Psoas muscle (tissue), 8 donors: Measurements from ENCODE around the gene C1GALT1C1. TPM values are rescaled to one million over a fixed set of nuclear protein-coding genes. Genes with fewer than 3 reads are reported as not detected.
"Not testable (repeated sequence)": the region's sequence is repeated elsewhere in the genome, so short reads cannot be mapped to it uniquely, and the experiment has no call there.

ENCODE experiments used
- ATAC-seq, 4 donors: fragments of 200-7000 bp; cut with Tn5 transposase; one replicate each; pipeline ENCODE4 v1.9.1; 2020; ENCODE audit warnings: moderate library complexity in 3 of 4, mild to moderate bottlenecking in 2 of 4
- DNase-seq, 2 donors: peaks; one replicate each; pipeline ENCODE4 v3.0.0-alpha.2; 2020
- H3K27ac ChIP-seq: fragments of 200-600 bp; one replicate; pipeline ENCODE4 v1.8.0; 2022
- H3K27me3 ChIP-seq, 3 donors: fragments of 200-600 bp in 1 of 3; one replicate each; pipeline versions ENCODE4 v1.6.1 to v1.8.0; 2013 to 2022; ENCODE audit warnings: low read length in 2 of 3, mild to moderate bottlenecking in 2 of 3, moderate library complexity in 1 of 3; ENCODE audit not compliant: insufficient read depth in 3 of 3
- H3K36me3 ChIP-seq, 2 donors: fragments of 200-600 bp in 1 of 2; one replicate each; pipeline versions ENCODE4 v1.6.1 to v1.8.0; 2013 to 2022; ENCODE audit warnings: low read depth in 1 of 2, mild to moderate bottlenecking in 1 of 2, moderate library complexity in 1 of 2; ENCODE audit not compliant: insufficient read depth in 1 of 2
- H3K4me1 ChIP-seq: fragments of 200-600 bp; one replicate; pipeline ENCODE4 v1.8.0; 2022
- H3K4me3 ChIP-seq: fragments of 200-600 bp; one replicate; pipeline ENCODE4 v1.8.0; 2022; ENCODE audit warnings: mild to moderate bottlenecking
- H3K9me3 ChIP-seq: fragments of 200-600 bp; one replicate; pipeline ENCODE4 v1.8.0; 2022
- WGBS, 3 donors: extraction: QIAGEN DNeasy Blood & Tissue Kit; methylation state at CpG; one replicate each; pipeline versions ENCODE4 v1.1.6 to v1.1.7; 2013; 5-methylcytosine and 5-hydroxymethylcytosine counted together
- intact Hi-C, 2 donors: fragments of 100-400 bp; cut with DNase I; formaldehyde crosslinking; loops; one replicate each; pipeline versions ENCODE4 v1.11.0 to v1.14.2; 2022
- polyA plus RNA-seq, 3 donors: library from polyadenylated mRNA; stranded (reverse); fragments of 200-250 nt; gene quantifications; one replicate each; pipeline ENCODE4 v1.2.3, GENCODE V29; 2013
- total RNA-seq, 4 donors: library from RNA; stranded (reverse); fragmentation: NEBNext Ultra II Directional in 2 of 4; extraction: Animal tissue kit (Norgen Biotek cat#: 25700) in 2 of 4; gene quantifications; one replicate each; pipeline versions ENCODE4 v1.2.1 to v1.2.4, GENCODE V29; 2021 to 2023
- TF ChIP-seq, protein P1 (sequence below): fragments of 200-600 bp; IDR thresholded peaks from one replicate; pipeline ENCODE4 v1.8.0; 2022; ENCODE audit warnings: antibody characterized with exemption
- donor health status: healthy with polysubstance abuse.
- donor health status: DM: no; HTN: no; CAD: no; lungs with moderate emphysema.
- donor health status: Bipolar disorder and iron deficiency.
- donor health status: healthy.
- donor health status: DM: yes; HTN: yes; CAD: no.
- donor health status: DM: no; HTN: no; CAD: no.
- donor health status: DM: no; HTN: no; CAD: no.
- donor health status: DM: yes; HTN: yes; CAD: no.

Gene C1GALT1C1
- total and polyA plus RNA-seq, 7 donors, result 5.0 to 16.0 (median 6.3) TPM

DNA sequence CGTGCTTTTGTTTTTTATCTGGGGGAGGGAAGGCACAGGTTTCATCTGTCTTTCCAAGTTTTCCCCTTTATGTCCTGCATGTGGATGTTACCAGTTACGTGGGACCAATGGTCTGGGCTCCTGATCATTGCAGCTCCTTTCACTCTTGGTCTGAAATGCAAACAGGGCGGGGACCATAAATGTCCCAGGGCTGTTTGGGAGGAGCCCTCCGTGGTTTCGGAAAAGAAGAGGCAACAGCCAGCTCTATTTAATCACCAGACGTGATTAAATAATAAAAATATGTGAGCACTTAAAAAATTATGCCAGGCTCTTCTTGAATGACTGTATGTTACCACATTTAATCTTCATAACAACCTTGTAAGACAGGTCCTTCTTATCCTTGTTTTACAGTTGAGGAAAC is 30.8 kb upstream of the C1GALT1C1 start:
- Histone ChIP-seq H3K4me1 (no peaks in the 10 kb centered on the region), H3K27ac (no peak overlapping the region), H3K9me3 (no peaks in the 10 kb centered on the region), H3K4me3 (no peak overlapping the region), H3K27me3 (no peaks in the 10 kb centered on the region), H3K36me3 (no peaks in the 10 kb centered on the region)
- intact Hi-C loops, result loop anchor here in 1 of 2 donors (5.0 kb wide), 1 partner anchor 158 kb away; no protein-coding TSS in a partner anchor
- WGBS, 3 donors, result 33 to 45% (median 36%) methylated on average over 5 to 6 of the region's 6 CpGs
- no peak for DNase-seq
- TF ChIP-seq, protein P1, sequence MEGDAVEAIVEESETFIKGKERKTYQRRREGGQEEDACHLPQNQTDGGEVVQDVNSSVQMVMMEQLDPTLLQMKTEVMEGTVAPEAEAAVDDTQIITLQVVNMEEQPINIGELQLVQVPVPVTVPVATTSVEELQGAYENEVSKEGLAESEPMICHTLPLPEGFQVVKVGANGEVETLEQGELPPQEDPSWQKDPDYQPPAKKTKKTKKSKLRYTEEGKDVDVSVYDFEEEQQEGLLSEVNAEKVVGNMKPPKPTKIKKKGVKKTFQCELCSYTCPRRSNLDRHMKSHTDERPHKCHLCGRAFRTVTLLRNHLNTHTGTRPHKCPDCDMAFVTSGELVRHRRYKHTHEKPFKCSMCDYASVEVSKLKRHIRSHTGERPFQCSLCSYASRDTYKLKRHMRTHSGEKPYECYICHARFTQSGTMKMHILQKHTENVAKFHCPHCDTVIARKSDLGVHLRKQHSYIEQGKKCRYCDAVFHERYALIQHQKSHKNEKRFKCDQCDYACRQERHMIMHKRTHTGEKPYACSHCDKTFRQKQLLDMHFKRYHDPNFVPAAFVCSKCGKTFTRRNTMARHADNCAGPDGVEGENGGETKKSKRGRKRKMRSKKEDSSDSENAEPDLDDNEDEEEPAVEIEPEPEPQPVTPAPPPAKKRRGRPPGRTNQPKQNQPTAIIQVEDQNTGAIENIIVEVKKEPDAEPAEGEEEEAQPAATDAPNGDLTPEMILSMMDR, result no peak
- ATAC-seq, result no peak

DNA sequence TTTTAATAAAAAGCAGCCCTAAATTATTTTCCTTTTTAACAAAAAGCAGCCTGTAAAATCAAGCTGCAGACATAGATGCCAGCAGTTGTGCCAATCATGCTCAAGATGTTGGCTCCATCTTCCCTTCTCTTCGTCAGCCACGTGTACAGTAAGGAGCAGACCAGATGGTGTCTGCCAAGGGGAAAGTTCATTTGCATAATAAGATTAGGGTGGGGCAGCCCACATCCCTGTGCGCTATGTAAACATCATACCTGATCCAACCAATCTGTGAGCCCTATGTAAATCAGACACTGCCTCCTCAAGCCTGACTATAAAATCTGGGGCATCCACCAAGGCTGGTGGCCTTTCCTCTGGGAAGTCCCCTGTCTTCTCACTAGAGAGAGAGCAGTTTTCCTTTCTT is 23.1 kb upstream of the C1GALT1C1 start:
- no peak overlapping the region for H3K27ac ChIP-seq
- no peaks in the 10 kb centered on the region for H3K27me3 ChIP-seq
- TF ChIP-seq, protein P1, result no peak
- H3K9me3 ChIP-seq, result peaks cover 10% of the 10 kb centered on the region
- no peak overlapping the region for H3K4me3 ChIP-seq
- no peak for ATAC-seq
- no peaks in the 10 kb centered on the region for H3K4me1 ChIP-seq
- no peaks in the 10 kb centered on the region for H3K36me3 ChIP-seq
- WGBS, 3 donors, result 25 to 29% (median 28%) methylated on average over 3 of the region's 3 CpGs
- DNase-seq, result no peak
- intact Hi-C loops, result no loop called here

DNA sequence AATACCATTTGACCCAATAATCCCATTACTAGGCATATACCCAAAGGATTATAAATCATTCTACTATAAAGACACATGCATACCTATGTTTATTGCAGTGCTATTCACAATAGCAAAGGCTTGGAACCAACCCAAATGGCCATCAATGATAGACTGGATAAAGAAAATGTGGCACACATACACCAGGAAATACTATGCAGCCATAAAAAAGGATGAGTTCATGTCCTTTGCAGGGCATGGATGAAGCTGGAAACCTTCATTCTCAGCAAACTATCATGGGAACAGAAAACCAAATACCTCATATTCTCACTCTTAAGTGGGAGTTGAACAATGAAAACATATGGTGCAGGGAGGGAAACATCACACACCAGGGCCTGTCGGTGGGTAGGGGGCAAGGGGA is 22.4 kb upstream of the C1GALT1C1 start:
- 56 to 96% (median 81%) methylated on average over 1 of the region's 1 CpG for WGBS, 3 donors

DNA sequence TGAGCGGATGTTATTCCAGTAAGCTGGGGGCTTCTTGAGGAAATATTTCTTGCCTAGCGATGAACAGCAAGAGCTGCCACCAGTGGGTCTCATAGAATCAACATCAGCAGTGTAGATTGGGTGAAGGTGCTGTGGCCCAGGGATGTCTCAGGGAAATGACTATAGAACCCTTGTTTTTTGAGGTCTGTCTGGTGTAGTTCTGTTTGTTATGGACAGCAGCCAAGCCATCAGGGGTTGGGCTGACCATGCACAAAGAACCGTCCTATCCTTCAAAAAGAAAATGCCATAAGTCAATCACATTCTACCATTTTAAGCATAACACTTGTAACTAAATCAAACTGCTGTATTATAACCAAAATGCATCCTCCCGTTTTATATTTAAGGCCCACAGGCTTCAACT is 17.3 kb upstream of the C1GALT1C1 start:
- ATAC-seq (no peak), DNase-seq (no peak)
- peaks cover 7% of the 10 kb centered on the region for H3K9me3 ChIP-seq
- H3K4me1 ChIP-seq, result no peaks in the 10 kb centered on the region
- 60 to 85% (median 79%) methylated on average over 4 of the region's 4 CpGs for WGBS, 3 donors
- H3K4me3 ChIP-seq, result no peak overlapping the region
- intact Hi-C loops, result no loop called here
- TF ChIP-seq, protein P1, result no peak
- no peaks in the 10 kb centered on the region for H3K36me3 ChIP-seq
- H3K27ac ChIP-seq, result no peak overlapping the region
- no peaks in the 10 kb centered on the region for H3K27me3 ChIP-seq

More for the DNA sequence above, 22.4 kb upstream of the C1GALT1C1 start:
- H3K27me3 ChIP-seq, H3K4me1 ChIP-seq, DNase-seq, intact Hi-C loops, H3K4me3 ChIP-seq, H3K27ac ChIP-seq, H3K36me3 ChIP-seq, ATAC-seq: not testable (repeated sequence)
- H3K9me3 ChIP-seq, result peaks cover 10% of the 10 kb centered on the region

DNA sequence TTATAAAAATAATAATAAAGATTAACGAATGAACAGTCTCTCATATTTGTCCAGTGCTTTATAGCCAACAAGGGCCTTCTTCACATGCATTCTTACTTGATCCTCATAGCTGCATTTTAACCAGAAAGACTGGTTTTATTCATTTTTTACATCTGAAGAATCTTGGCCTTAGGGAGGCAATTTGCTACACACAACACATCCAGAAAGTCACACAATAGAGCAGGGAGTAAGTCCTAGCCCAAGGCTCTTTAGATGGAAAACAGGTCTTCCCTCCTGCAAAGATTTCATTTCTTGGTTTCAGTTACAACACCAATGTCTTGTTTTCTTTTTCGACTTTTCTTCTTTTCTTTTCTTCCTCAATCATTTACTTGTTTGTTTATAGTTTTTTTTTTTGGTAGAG is 13.0 kb upstream of the C1GALT1C1 start:
- no peak overlapping the region for H3K27ac ChIP-seq
- 65 to 87% (median 76%) methylated on average over 2 of the region's 2 CpGs for WGBS, 3 donors
- intact Hi-C loops, result no loop called here
- TF ChIP-seq, protein P1, result no peak
- H3K36me3 ChIP-seq, result no peaks in the 10 kb centered on the region
- H3K9me3 ChIP-seq, result no peaks in the 10 kb centered on the region
- no peaks in the 10 kb centered on the region for H3K27me3 ChIP-seq
- ATAC-seq, result no peak
- DNase-seq, result no peak
- H3K4me1 ChIP-seq, result no peaks in the 10 kb centered on the region
- no peak overlapping the region for H3K4me3 ChIP-seq
